Astrocyte of the spinal cord (primary cell): ENCODE data around the gene CRYZL1.

ENCODE experiments used
- DNase-seq: peaks from one replicate; pipeline ENCODE4 v3.0.0; 2011; ENCODE audit warnings: low read depth, low spot score
- H3K4me3 ChIP-seq: 2 replicates; pipeline ENCODE4 v1.5.1; 2011; ENCODE audit warnings: low read depth, mild to moderate bottlenecking, low read length, moderate library complexity
- CTCF ChIP-seq: IDR thresholded peaks from 2 replicates; pipeline ENCODE4 v1.5.1; 2012; ENCODE audit warnings: low read depth, mild to moderate bottlenecking, low read length, inconsistent platforms
- in situ Hi-C: cut with HindIII; loops from 2 replicates; pipeline ENCODE4 v1.10.0; 2017; ENCODE audit warnings: low sequenced_read_pairs

The CRYZL1 gene

DNA sequence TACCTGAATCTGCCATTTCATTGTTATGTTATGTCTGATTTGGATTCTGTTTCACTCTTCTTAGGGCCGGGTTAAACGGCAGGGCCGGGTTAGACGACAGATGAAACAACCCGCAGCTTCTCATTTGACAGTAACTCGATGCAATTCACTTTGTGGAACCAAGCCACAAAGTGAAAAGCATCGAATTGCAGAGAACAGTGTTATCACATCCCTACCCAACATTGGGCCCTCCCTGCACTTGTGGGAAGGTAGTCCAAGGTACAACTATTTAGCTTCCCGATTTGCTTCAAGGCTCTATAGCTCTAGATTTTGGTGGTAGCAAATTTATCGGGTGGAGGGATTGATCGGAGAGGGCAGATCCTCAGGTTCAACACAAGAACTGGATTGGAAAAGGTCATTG is 81.7 kb downstream of the CRYZL1 start:
- DNase-seq: no peak
- H3K4me3 ChIP-seq: no peak overlapping the region
- in situ Hi-C loops: no loop called here
- no peak for TF ChIP-seq CTCF

DNA sequence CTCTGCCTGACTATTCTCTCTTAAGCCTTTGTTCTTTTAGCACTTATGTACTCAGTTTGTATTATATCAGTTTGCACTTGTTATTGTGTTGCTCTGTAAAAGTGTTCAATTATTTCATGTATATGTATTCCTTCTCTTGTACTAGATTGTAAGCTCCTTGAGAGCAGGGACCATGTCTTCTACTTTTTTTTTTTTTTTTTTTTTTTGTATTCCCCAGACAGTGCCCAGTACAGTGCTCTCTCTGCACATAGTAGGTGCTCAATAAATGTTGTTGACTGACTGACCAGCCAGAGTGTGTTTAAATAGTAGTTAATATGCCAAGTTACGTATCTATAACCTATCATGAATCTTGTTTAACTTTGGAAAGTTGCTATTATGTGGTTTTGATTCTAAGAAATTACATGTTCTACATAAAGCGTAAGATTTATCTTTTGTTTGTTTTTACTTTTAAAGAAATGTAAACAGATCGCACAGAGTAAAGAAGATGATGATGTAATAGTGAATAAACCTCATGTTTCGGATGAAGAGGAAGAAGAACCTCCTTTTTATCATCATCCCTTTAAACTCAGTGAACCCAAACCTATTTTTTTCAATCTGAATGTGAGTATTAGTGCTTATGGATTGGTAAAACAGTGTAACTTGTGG is 82.6 kb downstream of the CRYZL1 start:
- in situ Hi-C loops: no loop called here
- DNase-seq: no peak
- no peak for TF ChIP-seq CTCF
- H3K4me3 ChIP-seq: no peak overlapping the region

DNA sequence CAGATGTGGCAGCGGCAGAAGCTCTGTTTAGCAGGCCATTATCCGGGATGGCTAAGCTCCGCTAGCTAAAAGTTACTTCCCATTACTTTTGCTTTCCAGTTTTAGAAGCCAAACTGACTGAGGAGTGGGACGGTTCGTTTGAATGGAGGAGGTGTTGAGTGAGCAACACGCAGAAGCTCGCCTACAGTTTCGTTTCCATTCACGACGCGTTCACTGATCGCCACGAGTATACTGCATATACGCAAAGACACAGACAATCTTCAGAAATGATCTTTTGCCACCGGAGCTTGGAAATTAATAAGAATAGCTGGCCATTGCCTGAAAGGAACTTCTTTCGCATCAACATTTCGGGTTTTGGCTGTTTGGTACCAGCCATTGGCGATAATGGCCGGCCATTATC is 84.1 kb downstream of the CRYZL1 start:
- no peak for DNase-seq
- TF ChIP-seq CTCF: no peak
- in situ Hi-C loops: no loop called here
- no peak overlapping the region for H3K4me3 ChIP-seq

GRCh38 chr21:33554982-33555344 is 86.6 kb downstream of the CRYZL1 start:
- H3K4me3 ChIP-seq: no peak overlapping the region
- in situ Hi-C loops: no loop called here
- no peak for TF ChIP-seq CTCF
- no peak for DNase-seq

GRCh38 chr21:33554236-33554981 is 87.1 kb downstream of the CRYZL1 start:
- no peak for TF ChIP-seq CTCF
- in situ Hi-C loops: no loop called here
- H3K4me3 ChIP-seq: no peak overlapping the region
- DNase-seq: no peak

GRCh38 chr21:33552999-33553598 is 88.4 kb downstream of the CRYZL1 start:
- TF ChIP-seq CTCF: no peak
- in situ Hi-C loops: no loop called here
- DNase-seq: no peak
- H3K4me3 ChIP-seq: no peak overlapping the region
